Left ventricle myocardium inferior (tissue), 1 donor: Measurements from ENCODE around the gene SACM1L. TPM values are rescaled to one million over a fixed set of nuclear protein-coding genes. Genes with fewer than 3 reads are reported as not detected.
"Not testable (repeated sequence)": the region's sequence is repeated elsewhere in the genome, so short reads cannot be mapped to it uniquely, and the experiment has no call there.

ENCODE experiments used
- DNase-seq: peaks from one replicate; pipeline ENCODE4 v3.0.0-alpha.2; 2020
- H3K27ac ChIP-seq: fragments of 200-600 bp; replicated peaks from 2 replicates; pipeline ENCODE4 v1.8.0; 2021
- H3K27me3 ChIP-seq: fragments of 200-600 bp; 2 replicates; pipeline ENCODE4 v1.8.0; 2021; ENCODE audit warnings: low read depth
- H3K36me3 ChIP-seq: fragments of 200-600 bp; 2 replicates; pipeline ENCODE4 v1.8.0; 2021
- H3K4me1 ChIP-seq: fragments of 200-600 bp; 2 replicates; pipeline ENCODE4 v1.8.0; 2021
- H3K4me3 ChIP-seq: fragments of 200-600 bp; 2 replicates; pipeline ENCODE4 v1.8.0; 2021; ENCODE audit warnings: mild to moderate bottlenecking, moderate library complexity
- H3K9me3 ChIP-seq: fragments of 200-600 bp; replicated peaks from 2 replicates; pipeline ENCODE4 v1.8.0; 2021
- CTCF ChIP-seq: fragments of 200-600 bp; IDR thresholded peaks from 2 replicates; pipeline ENCODE4 v1.8.0; 2021; ENCODE audit warnings: antibody characterized with exemption, mild to moderate bottlenecking, borderline replicate concordance
- intact Hi-C: fragments of 100-400 bp; cut with micrococcal nuclease; formaldehyde crosslinking; loops from one replicate; pipeline ENCODE4 v1.11.0; 2022
- total RNA-seq: library from RNA; stranded (reverse); fragmentation: NEBNext Ultra II Directional; extraction: Animal tissue kit (Norgen Biotek cat#: 25700); gene quantifications from one replicate; pipeline ENCODE4 v1.2.1, GENCODE V29; 2021
- donor health status: DM: no; HTN: yes; CAD: no; lungs with severe emphysema.

SACM1L gene
- total RNA-seq, 1 donor from 2014 or later, result 20.9 TPM

- DNase-seq, result no peak
- Histone ChIP-seq H3K27me3 (no peaks in the 10 kb centered on the region), H3K36me3 (peaks cover 18% of the 10 kb centered on the region), H3K9me3 (peaks cover 8% of the 10 kb centered on the region), H3K4me1 (peaks cover 41% of the 10 kb centered on the region), H3K27ac (no peak overlapping the region), H3K4me3 (no peak overlapping the region)
- intact Hi-C loops, result no loop called here
- no peak for TF ChIP-seq CTCF
Measured at GRCh38 chr3:45683417-45684326, 5.5 kb upstream of the SACM1L start.

GRCh38 chr3:45684327-45684892, 4.8 kb upstream of the SACM1L start:
- Histone ChIP-seq H3K27ac (no peak overlapping the region), H3K27me3 (no peaks in the 10 kb centered on the region), H3K36me3 (peaks cover 15% of the 10 kb centered on the region), H3K4me3 (no peak overlapping the region), H3K9me3 (peaks cover 8% of the 10 kb centered on the region), H3K4me1 (peaks cover 41% of the 10 kb centered on the region)
- TF ChIP-seq CTCF, result no peak
- DNase-seq, result no peak
- intact Hi-C loops, result no loop called here

- Histone ChIP-seq H3K4me1 (peaks cover 47% of the 10 kb centered on the region), H3K36me3 (peaks cover 15% of the 10 kb centered on the region), H3K27ac (peak overlapping the region; percentile 12)
- DNase-seq, H3K4me3 ChIP-seq, intact Hi-C loops, H3K27me3 ChIP-seq, H3K9me3 ChIP-seq: not testable (repeated sequence)
Measured at GRCh38 chr3:45685722-45686121, 3.5 kb upstream of the SACM1L start.

GRCh38 chr3:45686850-45687249, 2.3 kb upstream of the SACM1L start:
- H3K36me3 ChIP-seq, result peaks cover 11% of the 10 kb centered on the region
- intact Hi-C loops, result no loop called here
- no peak for DNase-seq

GRCh38 chr3:45687828-45688193, 1.4 kb upstream of the SACM1L start:
- no peak overlapping the region for H3K27ac ChIP-seq
- no peak for TF ChIP-seq CTCF
- no peak for DNase-seq
- intact Hi-C loops, result no loop called here
- H3K4me1 ChIP-seq, result peaks cover 62% of the 10 kb centered on the region
- H3K27me3 ChIP-seq, result no peaks in the 10 kb centered on the region
- peaks cover 10% of the 10 kb centered on the region for H3K36me3 ChIP-seq
- H3K4me3 ChIP-seq, result peak overlapping the region; percentile 72
- peaks cover 4% of the 10 kb centered on the region for H3K9me3 ChIP-seq

More at GRCh38 chr3:45686850-45687249, 2.3 kb upstream of the SACM1L start:
- Histone ChIP-seq H3K27me3 (no peaks in the 10 kb centered on the region), H3K9me3 (peaks cover 8% of the 10 kb centered on the region), H3K4me3 (no peak overlapping the region), H3K4me1 (peaks cover 52% of the 10 kb centered on the region), H3K27ac (no peak overlapping the region)
- no peak for TF ChIP-seq CTCF
